ENCODE results near the gene WDR1. TPM values are rescaled to one million over a fixed set of nuclear protein-coding genes. Genes with fewer than 3 reads are reported as not detected.
A peak's percentile ranks its signal among the peaks of the same experiment; 100 is the strongest.

WDR1 gene
- total and polyA plus RNA-seq, 2 of the 13 experiments (the other 11 are each of a cell fraction or from before 2014, with no cell fraction given) = 106 to 198 TPM

- TF ChIP-seq KDM5A (IDR thresholded peaks at IDR 0.05; ENCODE audit: borderline replicate concordance, low read length) = 0 out of 2 replicates have a peak, but pooled peaks have one; percentile 11
- no peak for TF ChIP-seq MZF1 (CRISPR knock-in tag; IDR thresholded peaks at IDR 0.05; ENCODE audit: borderline replicate concordance)
- TF ChIP-seq ZNF562 (CRISPR knock-in tag; IDR thresholded peaks at IDR 0.05; ENCODE audit: borderline replicate concordance) = no peak
- no peak for TF ChIP-seq IKZF4 (CRISPR knock-in tag; IDR thresholded peaks at IDR 0.05; ENCODE audit: borderline replicate concordance, low read depth, not compliant biosample characterization)
- no peak for TF ChIP-seq ATAD3A (CRISPR knock-in tag; IDR thresholded peaks at IDR 0.05)
- TF ChIP-seq PBX3 (CRISPR knock-in tag; IDR thresholded peaks at IDR 0.05; ENCODE audit: borderline replicate concordance) = no peak
- no peak for TF ChIP-seq BORCS8-MEF2B (CRISPR knock-in tag; IDR thresholded peaks at IDR 0.05)
- 0 out of 2 replicates have a peak, but pooled peaks have one; percentile 12 for TF ChIP-seq HMGXB3 (CRISPR knock-in tag; IDR thresholded peaks at IDR 0.05; ENCODE audit: borderline replicate concordance)
- TF ChIP-seq HDAC2 (CRISPR knock-in tag; IDR thresholded peaks at IDR 0.05) = no peak
- TF ChIP-seq ZNF878 (CRISPR knock-in tag; IDR thresholded peaks at IDR 0.05) = no peak
- TF ChIP-seq KLF16 (CRISPR knock-in tag; IDR thresholded peaks at IDR 0.05) = 0 out of 4 replicates have a peak, but pooled peaks of 1 of the 2 experiments have one; percentile 32
- TF ChIP-seq SATB2 (CRISPR knock-in tag; IDR thresholded peaks at IDR 0.05) = no peak
- TF ChIP-seq ZNF414 (CRISPR knock-in tag; IDR thresholded peaks at IDR 0.05) = 0 out of 2 replicates have a peak, but pooled peaks have one; percentile 42
- no peak for TF ChIP-seq ZNF710 (CRISPR knock-in tag; IDR thresholded peaks at IDR 0.05; ENCODE audit: borderline replicate concordance)
- TF ChIP-seq ZNF3 (CRISPR knock-in tag; IDR thresholded peaks at IDR 0.05) = no peak
Observed at GRCh38 chr4:10117359-10118047, 904 bp upstream of the WDR1 start (continued).
